HepG2 (cell line): ENCODE data around the gene XRN1. TPM values are rescaled to one million over a fixed set of nuclear protein-coding genes. Genes with fewer than 3 reads are reported as not detected.

ENCODE experiments used
- ATAC-seq: fragments of 200-7000 bp; cut with Tn5 transposase; 3 replicates; pipeline ENCODE4 v1.9.1; 2020; ENCODE audit warnings: mild to moderate bottlenecking, moderate library complexity
- BruUV-seq: library from RNA; stranded (reverse); fragments of 400-500 nt; replicated peaks from 2 replicates; lab custom pipeline; 2021; lab: Mats Ljungman, UMichigan
- CTCF ChIA-PET: fragments of 300-600 bp; formaldehyde crosslinking; extraction: SDS; loops from one replicate; lab custom pipeline; 2021; ENCODE audit warnings: low total read pairs, inconsistent platforms, low intra/inter-chr PET ratio; lab: Yijun Ruan, JAX
- POLR2A ChIA-PET: fragments of 350-600 bp; sonication (Branson Sonifier 250); formaldehyde crosslinking; loops from one replicate; lab custom pipeline; 2020; ENCODE audit warnings: antibody characterized with exemption, inconsistent platforms; lab: Yijun Ruan, JAX
- DNase-seq: peaks from one replicate; pipeline ENCODE4 v3.0.0-alpha.2; 2015; ENCODE audit warnings: low spot score
- FAIRE-seq: peaks from 3 replicates; lab custom pipeline; 2011; peaks lifted over from hg19 to GRCh38; lab: Jason Lieb, UNC
- H2AFZ ChIP-seq: one replicate; pipeline ENCODE4 v1.6.1; 2011; ENCODE audit warnings: low read length, inconsistent platforms
- H3K27ac ChIP-seq: fragments of 300-600 bp; 3 replicates; pipeline ENCODE4 v1.8.0; 2011; ENCODE audit warnings: mixed run types, mild to moderate bottlenecking, mixed read lengths, low read length, inconsistent platforms; ENCODE audit not compliant: insufficient read depth; ENCODE audit errors: extremely low read length
- H3K27me3 ChIP-seq, 2 experiments: fragments of 200-600 bp in 1 of 2; 2 replicates in 1 of 2; 3 replicates in 1 of 2; pipeline versions ENCODE4 v1.6.0 to v1.8.0; 2011; ENCODE audit warnings: low read length in 2 of 2, mild to moderate bottlenecking in 2 of 2, moderate library complexity in 2 of 2, inconsistent platforms in 1 of 2; ENCODE audit not compliant: insufficient read depth in 2 of 2, control insufficient read depth in 1 of 2
- H3K36me3 ChIP-seq, 2 experiments: fragments of 200-600 bp in 1 of 2; replicated peaks in 1 of 2; 2 replicates in 1 of 2; 3 replicates in 1 of 2; pipeline versions ENCODE4 v1.5.1 to v1.8.0; 2011; ENCODE audit warnings: low read length in 2 of 2, inconsistent platforms in 1 of 2; ENCODE audit not compliant: insufficient read depth in 2 of 2, control insufficient read depth in 1 of 2
- H3K4me1 ChIP-seq: 2 replicates; pipeline ENCODE4 v1.5.1; 2012; ENCODE audit warnings: low read length, inconsistent platforms; ENCODE audit not compliant: insufficient read depth
- H3K4me2 ChIP-seq: 2 replicates; pipeline ENCODE4 v1.6.0; 2011; ENCODE audit warnings: low read depth, low read length, inconsistent platforms
- H3K4me3 ChIP-seq, 3 experiments: fragments of 200-600 bp in 1 of 3; sonication (generic), shearing (Covaris generic) in 1 of 3; replicated peaks in 1 of 3; 2 replicates each; pipeline ENCODE4 v1.5.1; 2011 to 2016; ENCODE audit warnings: low read length in 3 of 3, inconsistent platforms in 2 of 3, low read depth in 2 of 3, mild to moderate bottlenecking in 2 of 3, control low read depth in 1 of 3, mixed read lengths in 1 of 3; ENCODE audit not compliant: insufficient read depth in 1 of 3
- H3K79me2 ChIP-seq: one replicate; pipeline ENCODE4 v1.6.1; 2011; ENCODE audit warnings: low read length, inconsistent platforms; ENCODE audit not compliant: insufficient read depth
- H3K9ac ChIP-seq: 2 replicates; pipeline ENCODE4 v1.6.0; 2011; ENCODE audit warnings: mild to moderate bottlenecking, low read depth, low read length, inconsistent platforms; ENCODE audit not compliant: insufficient read depth
- H3K9me3 ChIP-seq: 2 replicates; pipeline ENCODE4 v1.5.1; 2012; ENCODE audit warnings: mild to moderate bottlenecking, low read length
- H4K20me1 ChIP-seq: 2 replicates; pipeline ENCODE4 v1.6.0; 2011; ENCODE audit warnings: inconsistent platforms, mild to moderate bottlenecking, low read length, moderate library complexity; ENCODE audit not compliant: insufficient read depth
- AHR ChIP-seq: IDR thresholded peaks from 2 replicates; pipeline ENCODE4 v1.6.1; 2018; ENCODE audit warnings: missing genetic modification reagents, missing compliant biosample characterization
- ARID5B ChIP-seq: IDR thresholded peaks from 2 replicates; pipeline ENCODE4 v1.4.0; 2020; ENCODE audit warnings: mild to moderate bottlenecking, missing genetic modification reagents
- CTCF ChIP-seq: sonication (generic); formaldehyde crosslinking; IDR thresholded peaks from 2 replicates; pipeline ENCODE4 v1.5.0; 2020; ENCODE audit warnings: mild to moderate bottlenecking, missing genetic modification reagents, moderate library complexity
- DMAP1 ChIP-seq: IDR thresholded peaks from 2 replicates; pipeline ENCODE4 v1.6.1; 2016
- DR1 ChIP-seq: sonication (generic); formaldehyde crosslinking; IDR thresholded peaks from 2 replicates; pipeline ENCODE4 v1.8.0; 2021; ENCODE audit warnings: mild to moderate bottlenecking, missing genetic modification reagents, inconsistent platforms
- GATAD2A ChIP-seq: IDR thresholded peaks from 2 replicates; pipeline ENCODE4 v1.6.1; 2016
- ISL2 ChIP-seq: sonication (generic); formaldehyde crosslinking; IDR thresholded peaks from 2 replicates; pipeline ENCODE4 v1.5.0; 2020; ENCODE audit warnings: missing genetic modification reagents
- MAF1 ChIP-seq: sonication (generic); formaldehyde crosslinking; IDR thresholded peaks from 2 replicates; pipeline ENCODE4 v1.5.0; 2020; ENCODE audit warnings: missing genetic modification reagents, borderline replicate concordance
- POLR2G ChIP-seq: fragments of 200-400 bp; formaldehyde crosslinking; IDR thresholded peaks from 2 replicates; pipeline ENCODE4 v1.6.1; 2018; ENCODE audit warnings: mild to moderate bottlenecking, low read depth, low read length, moderate library complexity
- SAP130 ChIP-seq: IDR thresholded peaks from 2 replicates; pipeline ENCODE4 v1.6.1; 2016; ENCODE audit warnings: low read depth
- SIX1 ChIP-seq: sonication (generic); formaldehyde crosslinking; IDR thresholded peaks from 2 replicates; pipeline ENCODE4 v1.4.0; 2020; ENCODE audit warnings: missing genetic modification reagents, borderline replicate concordance
- ZBTB37 ChIP-seq: sonication (generic); formaldehyde crosslinking; IDR thresholded peaks from 2 replicates; pipeline ENCODE4 v1.4.0; 2020; ENCODE audit warnings: mild to moderate bottlenecking, missing genetic modification reagents
- ZNF143 ChIP-seq: sonication (generic); formaldehyde crosslinking; IDR thresholded peaks from 2 replicates; pipeline ENCODE4 v1.4.0; 2020; ENCODE audit warnings: missing genetic modification reagents
- ZNF282 ChIP-seq: fragments of 450-650 bp; IDR thresholded peaks from 2 replicates; pipeline ENCODE4 v1.6.1; 2018; ENCODE audit not compliant: partially characterized antibody
- ZNF720 ChIP-seq: sonication (generic); formaldehyde crosslinking; IDR thresholded peaks from 2 replicates; pipeline ENCODE4 v1.4.0; 2020; ENCODE audit warnings: missing genetic modification reagents
- ZNF737 ChIP-seq: sonication (generic); formaldehyde crosslinking; IDR thresholded peaks from 2 replicates; pipeline ENCODE4 v1.5.0; 2020; ENCODE audit warnings: missing genetic modification reagents, mild to moderate bottlenecking, borderline replicate concordance
- WGBS: methylation state at CpG from one replicate; pipeline ENCODE4 v1.1.6; 2017; ENCODE audit warnings: low lambda C conversion rate; 5-methylcytosine and 5-hydroxymethylcytosine counted together
- in situ Hi-C: cut with HindIII; loops from 2 replicates; pipeline ENCODE4 v1.10.0; 2017; ENCODE audit warnings: low pct_unique_long_range_greater_than_20kb; ENCODE audit not compliant: extremely low pct_ligation_motif_present
- intact Hi-C: fragments of 100-400 bp; cut with micrococcal nuclease; formaldehyde crosslinking; loops from one replicate; pipeline ENCODE4 v1.10.0; 2022; ENCODE audit not compliant: unreplicated experiment
- polyA plus RNA-seq, 8 experiments: library from polyadenylated mRNA; depleted of rRNA in 3 of 8; stranded (reverse) in 7 of 8; unstranded in 1 of 8; fragments of >200 nt; fragmentation: Illumina TruSeq in 4 of 8; extraction: Trizol in 4 of 8; gene quantifications; 2 replicates each; pipeline versions ENCODE4 v1.2.1 to v1.2.3, GENCODE V29; 2011 to 2016; ENCODE audit warnings: low read depth in 4 of 8, missing spikeins in 1 of 8, mixed read lengths in 1 of 8; ENCODE audit not compliant: insufficient read depth in 1 of 8
- total RNA-seq, 5 experiments: library from RNA; depleted of rRNA; stranded (reverse); fragments of >200 nt; fragmentation: Illumina TruSeq; extraction: Trizol; gene quantifications; 2 replicates each; pipeline ENCODE4 v1.2.3, GENCODE V29; 2016; ENCODE audit warnings: low read depth in 1 of 5
- TF ChIP-seq, protein P1 (sequence below): IDR thresholded peaks from 2 replicates; pipeline ENCODE4 v1.6.1; 2016; ENCODE audit warnings: missing compliant biosample characterization, missing genetic modification reagents, borderline replicate concordance

Gene XRN1
- total and polyA plus RNA-seq, 2 of the 13 experiments (the other 11 are each of a cell fraction or from before 2014, with no cell fraction given) = 13.2 to 13.3 TPM

GRCh38 chr3:142492184-142492583, 44.3 kb upstream of the XRN1 start (continued):
- TF ChIP-seq POLR2G (no peak), ZBTB37 (CRISPR knock-in tag) (no peak), AHR (no peak), DR1 (CRISPR knock-in tag) (no peak)
- TF ChIP-seq, protein P1, sequence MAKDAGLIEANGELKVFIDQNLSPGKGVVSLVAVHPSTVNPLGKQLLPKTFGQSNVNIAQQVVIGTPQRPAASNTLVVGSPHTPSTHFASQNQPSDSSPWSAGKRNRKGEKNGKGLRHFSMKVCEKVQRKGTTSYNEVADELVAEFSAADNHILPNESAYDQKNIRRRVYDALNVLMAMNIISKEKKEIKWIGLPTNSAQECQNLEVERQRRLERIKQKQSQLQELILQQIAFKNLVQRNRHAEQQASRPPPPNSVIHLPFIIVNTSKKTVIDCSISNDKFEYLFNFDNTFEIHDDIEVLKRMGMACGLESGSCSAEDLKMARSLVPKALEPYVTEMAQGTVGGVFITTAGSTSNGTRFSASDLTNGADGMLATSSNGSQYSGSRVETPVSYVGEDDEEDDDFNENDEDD = no peak

GRCh38 chr3:142489572-142490323, 41.9 kb upstream of the XRN1 start:
- Histone ChIP-seq H3K4me1 (peaks cover 9% of the 10 kb centered on the region), H3K9me3 (no peaks in the 10 kb centered on the region), H3K79me2 (no peaks in the 10 kb centered on the region), H3K4me3 (no peak overlapping the region), H2AFZ (no peak overlapping the region), H3K4me2 (no peak overlapping the region), H3K27me3 (no peaks in the 10 kb centered on the region), H4K20me1 (no peaks in the 10 kb centered on the region), H3K36me3 (peaks cover 1 to 13% of the 10 kb centered on the region in 2 experiments; a peak in 3 of 5 replicates), H3K9ac (no peak overlapping the region), H3K27ac (no peak overlapping the region)
- DNase-seq (peak; percentile 9), ATAC-seq (peak; percentile 58; the same call in 2 of the 3 replicates), FAIRE-seq (peak; percentile 67)
- in situ Hi-C loops (no loop called here), intact Hi-C loops (no loop called here)
- no TSS peak for BruUV-seq
- WGBS = 89% methylated on average over 5 of the region's 5 CpGs
- POLR2A ChIA-PET = no interaction called here
- CTCF ChIA-PET = no interaction called here
- TF ChIP-seq CTCF (CRISPR knock-in tag) = no peak
- no peak for TF ChIP-seq MAF1 (CRISPR knock-in tag)
- no peak for TF ChIP-seq ISL2
- no peak for TF ChIP-seq ZNF143 (CRISPR knock-in tag)
- TF ChIP-seq ARID5B = peak; percentile 19; the same call in 1 of the 2 replicates
- no peak for TF ChIP-seq DMAP1 (CRISPR knock-in tag)
- no peak for TF ChIP-seq ZNF720 (CRISPR knock-in tag)
- TF ChIP-seq GATAD2A = no peak
- no peak for TF ChIP-seq ZNF737
- no peak for TF ChIP-seq SIX1 (CRISPR knock-in tag)
- no peak for TF ChIP-seq SAP130
- TF ChIP-seq ZNF282 = no peak
